Brain microvascular endothelial cell (primary cell): ENCODE results near the gene PRR35.
A peak's percentile ranks its signal among the peaks of the same experiment; 100 is the strongest.
"Not testable (repeated sequence)": the region's sequence is repeated elsewhere in the genome, so short reads cannot be mapped to it uniquely, and the experiment has no call there.

Experiments used
- DNase-seq: peaks from one replicate; pipeline ENCODE4 v3.0.0-alpha.2; 2020
- H3K27ac ChIP-seq: fragments of 250-450 bp; sonication (Bioruptor Pico); 2 replicates; pipeline ENCODE4 v1.5.1; 2020; ENCODE audit warnings: mild to moderate bottlenecking, moderate library complexity
- H3K27me3 ChIP-seq: fragments of 250-450 bp; sonication (Bioruptor Pico); replicated peaks from 2 replicates; pipeline ENCODE4 v1.5.1; 2020; ENCODE audit warnings: mild to moderate bottlenecking
- H3K36me3 ChIP-seq: fragments of 250-450 bp; sonication (Bioruptor Pico); replicated peaks from 2 replicates; pipeline ENCODE4 v1.5.1; 2020; ENCODE audit warnings: mild to moderate bottlenecking
- H3K4me3 ChIP-seq: 2 replicates; pipeline ENCODE4 v1.5.1; 2011; ENCODE audit warnings: low read depth, mild to moderate bottlenecking, control low read depth, low read length, moderate library complexity
- in situ Hi-C: cut with HindIII; loops from 2 replicates; pipeline ENCODE4 v1.10.0; 2017; ENCODE audit warnings: low sequenced_read_pairs, low pct_ligation_motif_present
- TF ChIP-seq, protein P1 (sequence below): IDR thresholded peaks from 2 replicates; pipeline ENCODE4 v1.5.1; 2011; ENCODE audit warnings: low read depth, mild to moderate bottlenecking, moderate library complexity, low read length, control low read depth, inconsistent platforms; ENCODE audit errors: missing control alignments

PRR35 gene

DNA sequence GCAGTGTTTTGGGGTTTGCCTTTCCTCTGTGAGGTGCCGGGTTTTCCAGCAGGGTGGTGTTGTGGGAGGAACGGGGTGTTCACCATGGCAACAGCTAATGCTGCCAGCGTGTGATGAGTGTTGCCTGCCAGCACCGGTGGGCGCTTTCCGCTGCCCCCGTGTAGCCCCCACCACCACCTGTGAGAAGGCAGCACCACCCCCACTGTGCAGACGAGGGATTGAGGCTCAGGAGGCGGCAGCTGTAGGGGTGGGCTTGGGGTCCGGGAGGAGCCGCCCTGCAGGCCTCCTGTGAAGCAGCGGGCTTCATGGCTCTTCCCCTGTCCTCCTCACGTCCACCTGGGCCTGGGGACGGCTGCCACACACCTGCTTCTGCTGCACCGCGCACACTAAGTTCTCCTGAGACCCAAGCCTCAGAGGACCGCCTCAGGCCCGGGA lies 34.9 kb downstream of the PRR35 start:
- Histone ChIP-seq H3K36me3 (no peaks in the 10 kb centered on the region), H3K27ac (no peak overlapping the region), H3K27me3 (no peaks in the 10 kb centered on the region), H3K4me3 (no peak overlapping the region)
- in situ Hi-C loops, result no loop called here
- TF ChIP-seq, protein P1, sequence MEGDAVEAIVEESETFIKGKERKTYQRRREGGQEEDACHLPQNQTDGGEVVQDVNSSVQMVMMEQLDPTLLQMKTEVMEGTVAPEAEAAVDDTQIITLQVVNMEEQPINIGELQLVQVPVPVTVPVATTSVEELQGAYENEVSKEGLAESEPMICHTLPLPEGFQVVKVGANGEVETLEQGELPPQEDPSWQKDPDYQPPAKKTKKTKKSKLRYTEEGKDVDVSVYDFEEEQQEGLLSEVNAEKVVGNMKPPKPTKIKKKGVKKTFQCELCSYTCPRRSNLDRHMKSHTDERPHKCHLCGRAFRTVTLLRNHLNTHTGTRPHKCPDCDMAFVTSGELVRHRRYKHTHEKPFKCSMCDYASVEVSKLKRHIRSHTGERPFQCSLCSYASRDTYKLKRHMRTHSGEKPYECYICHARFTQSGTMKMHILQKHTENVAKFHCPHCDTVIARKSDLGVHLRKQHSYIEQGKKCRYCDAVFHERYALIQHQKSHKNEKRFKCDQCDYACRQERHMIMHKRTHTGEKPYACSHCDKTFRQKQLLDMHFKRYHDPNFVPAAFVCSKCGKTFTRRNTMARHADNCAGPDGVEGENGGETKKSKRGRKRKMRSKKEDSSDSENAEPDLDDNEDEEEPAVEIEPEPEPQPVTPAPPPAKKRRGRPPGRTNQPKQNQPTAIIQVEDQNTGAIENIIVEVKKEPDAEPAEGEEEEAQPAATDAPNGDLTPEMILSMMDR, result no peak
- DNase-seq, result no peak

DNA sequence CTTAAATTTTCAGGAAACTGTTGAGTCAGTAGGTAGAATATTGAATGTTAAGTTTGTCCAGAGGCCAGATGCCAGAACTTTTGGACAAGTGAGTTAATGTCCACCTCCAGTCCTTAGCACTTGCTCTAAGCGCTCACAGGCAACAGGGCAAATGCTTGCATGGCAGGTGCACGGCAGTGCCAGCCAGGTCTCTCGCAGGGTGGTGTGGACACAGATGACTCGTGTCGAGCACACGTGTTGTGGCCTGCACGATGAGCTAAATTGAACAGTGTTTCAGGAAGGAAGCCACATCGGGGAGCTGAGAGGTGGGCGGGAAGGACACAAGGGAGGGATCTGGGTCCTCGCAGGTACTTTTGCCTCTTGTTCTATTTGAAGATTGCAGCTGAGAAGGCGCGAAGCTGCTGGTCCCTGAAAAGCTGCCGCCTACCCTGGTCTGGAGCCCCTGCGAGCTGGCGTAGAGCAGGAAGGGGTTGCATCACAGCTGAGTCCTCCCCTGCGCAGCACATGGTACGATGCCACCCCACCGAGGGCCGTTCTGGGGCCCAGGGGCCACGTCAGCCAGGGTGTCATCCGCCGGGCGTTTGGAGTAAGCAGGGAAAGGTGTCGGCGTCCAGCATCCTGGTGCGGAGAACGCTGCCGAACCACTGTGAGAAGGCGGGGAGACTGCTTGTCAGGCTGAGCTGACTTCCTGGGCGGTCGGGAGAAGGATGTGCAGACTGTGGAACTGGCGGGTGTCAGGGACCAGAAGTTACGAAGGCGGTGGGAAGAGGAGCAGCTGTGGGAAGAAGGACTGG lies 35.9 kb downstream of the PRR35 start:
- Histone ChIP-seq H3K27me3 (no peaks in the 10 kb centered on the region), H3K36me3 (no peaks in the 10 kb centered on the region), H3K4me3 (no peak overlapping the region), H3K27ac (no peak overlapping the region)
- in situ Hi-C loops, result no loop called here
- DNase-seq, result no peak
- TF ChIP-seq, protein P1, result no peak

DNA sequence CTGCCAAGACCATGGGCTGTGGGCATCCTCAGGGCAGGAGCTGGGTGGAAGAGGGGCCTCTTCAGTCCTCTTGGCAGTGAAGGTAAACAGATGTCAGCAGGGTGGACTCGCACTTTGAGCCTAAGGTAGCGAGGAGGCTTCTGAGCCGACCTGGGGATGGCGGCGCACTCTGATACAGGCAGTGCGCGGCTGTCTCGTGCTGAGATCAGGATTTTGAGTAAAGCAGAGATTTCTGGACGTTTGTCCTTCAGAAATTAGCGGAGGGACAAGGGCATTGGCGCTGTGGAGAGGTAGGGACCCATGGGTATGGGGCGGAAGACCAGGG lies 36.5 kb downstream of the PRR35 start:
- in situ Hi-C loops, result no loop called here
- TF ChIP-seq, protein P1, result no peak
- no peak for DNase-seq
- no peaks in the 10 kb centered on the region for H3K27me3 ChIP-seq
- no peaks in the 10 kb centered on the region for H3K36me3 ChIP-seq
- no peak overlapping the region for H3K4me3 ChIP-seq
- no peak overlapping the region for H3K27ac ChIP-seq

DNA sequence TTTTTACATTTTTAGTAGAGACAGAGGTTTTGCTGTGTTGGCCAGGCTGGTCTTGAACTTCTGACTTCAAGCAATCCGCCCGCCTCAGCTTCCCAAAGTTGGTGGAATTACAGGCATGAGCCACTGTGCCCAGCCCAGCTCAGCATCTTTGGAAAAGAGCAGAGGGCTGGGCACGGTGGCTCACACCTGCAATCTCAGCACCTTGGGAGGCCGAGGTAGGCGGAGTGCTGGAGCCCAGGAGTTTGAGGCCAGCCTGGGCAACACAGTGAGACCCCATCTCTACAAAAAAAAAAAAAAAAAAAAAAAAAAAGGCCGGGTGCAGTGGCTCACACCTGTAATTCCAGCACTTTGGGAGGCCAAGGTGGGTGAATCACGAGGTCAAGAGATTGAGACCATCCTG lies 37.5 kb downstream of the PRR35 start:
- DNase-seq, in situ Hi-C loops, H3K36me3 ChIP-seq, H3K27me3 ChIP-seq, H3K27ac ChIP-seq, H3K4me3 ChIP-seq: not testable (repeated sequence)

DNA sequence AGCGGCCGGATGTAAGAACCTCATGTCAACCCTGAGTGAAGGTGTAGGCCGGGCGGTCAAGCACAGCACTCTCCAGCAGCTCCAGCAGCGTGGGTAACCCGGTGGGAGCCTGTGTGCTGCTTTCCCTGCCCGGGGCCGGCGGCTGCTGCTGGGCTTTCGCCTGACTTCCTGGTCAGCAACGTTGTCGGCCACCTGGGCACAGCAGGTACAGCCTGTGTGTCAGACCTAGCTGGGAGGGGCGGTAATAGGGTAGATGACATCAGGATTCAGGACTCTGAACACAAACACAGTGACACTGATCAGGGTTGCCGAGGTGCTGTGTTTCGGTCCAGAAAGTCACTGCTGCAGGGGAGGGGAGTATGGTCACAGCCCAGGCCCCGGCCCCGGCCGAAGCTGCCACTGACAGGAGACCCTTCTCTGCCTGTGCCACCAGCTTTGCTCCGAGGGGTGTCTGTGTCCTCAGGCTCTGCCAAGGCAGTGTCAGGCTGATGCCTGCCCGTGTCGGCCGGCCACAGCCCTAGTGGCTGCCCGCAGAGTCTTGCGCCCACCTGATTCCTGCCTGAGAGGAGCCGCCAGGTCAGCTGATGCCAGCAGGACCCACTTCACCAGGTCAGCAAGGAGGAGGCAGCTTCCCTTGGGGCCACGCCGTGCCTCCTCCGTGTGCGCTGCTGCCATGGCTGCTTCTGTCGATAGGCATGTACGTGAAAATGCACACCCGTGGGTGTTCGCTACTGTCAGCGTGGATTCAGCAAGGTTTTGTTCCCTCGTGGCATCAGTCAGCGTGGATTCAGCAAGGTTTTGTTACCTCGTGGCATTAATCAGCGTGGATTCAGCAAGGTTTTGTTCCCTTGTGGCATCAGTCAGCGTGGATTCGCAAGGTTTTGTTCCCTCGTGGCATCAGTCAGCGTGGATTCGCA lies 38.9 kb downstream of the PRR35 start:
- TF ChIP-seq, protein P1, result no peak
- Histone ChIP-seq H3K4me3 (no peak overlapping the region), H3K27ac (no peak overlapping the region), H3K27me3 (no peaks in the 10 kb centered on the region), H3K36me3 (no peaks in the 10 kb centered on the region)
- in situ Hi-C loops, result no loop called here
- DNase-seq, result no peak

DNA sequence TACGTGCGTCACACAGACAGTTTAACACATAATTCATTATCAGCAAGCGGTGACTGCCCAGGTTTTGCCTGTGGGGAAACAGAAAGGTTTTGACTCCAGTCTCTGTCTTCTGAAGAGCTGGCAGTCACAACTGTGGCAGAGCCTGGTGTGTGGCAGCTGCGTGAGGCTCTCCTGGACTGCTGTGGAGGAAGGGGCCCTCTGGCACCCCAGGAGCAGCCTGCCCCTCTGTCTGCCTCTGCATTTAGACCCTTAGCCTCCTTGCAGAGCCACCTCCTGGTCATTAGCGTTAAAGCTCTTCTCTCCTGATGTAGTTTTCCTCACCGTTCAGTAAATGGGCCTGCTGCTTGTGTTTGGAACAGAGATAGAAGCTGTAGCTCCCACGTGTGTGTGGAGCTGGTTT lies 40.6 kb downstream of the PRR35 start:
- in situ Hi-C loops, result no loop called here
- Histone ChIP-seq H3K27me3 (no peaks in the 10 kb centered on the region), H3K4me3 (no peak overlapping the region), H3K27ac (no peak overlapping the region), H3K36me3 (no peaks in the 10 kb centered on the region)
- TF ChIP-seq, protein P1, result peak; percentile 55
- no peak for DNase-seq
